Epithelial cell of prostate (primary cell): ENCODE data around the gene FAM25A.
"Not testable (repeated sequence)": the region's sequence is repeated elsewhere in the genome, so short reads cannot be mapped to it uniquely, and the experiment has no call there.

ENCODE experiments used
- DNase-seq: peaks from one replicate; pipeline ENCODE4 v3.0.0-alpha.2; 2011; ENCODE audit warnings: low read depth, low spot score
- H3K27ac ChIP-seq: fragments of 450-650 bp; 2 replicates; pipeline ENCODE4 v1.5.1; 2017; ENCODE audit warnings: mild to moderate bottlenecking

Gene FAM25A

GRCh38 chr10:87008303-87008702 is 11.8 kb upstream of the FAM25A start:
- peak; percentile 18 for DNase-seq
- not testable (repeated sequence) for H3K27ac ChIP-seq

DNA sequence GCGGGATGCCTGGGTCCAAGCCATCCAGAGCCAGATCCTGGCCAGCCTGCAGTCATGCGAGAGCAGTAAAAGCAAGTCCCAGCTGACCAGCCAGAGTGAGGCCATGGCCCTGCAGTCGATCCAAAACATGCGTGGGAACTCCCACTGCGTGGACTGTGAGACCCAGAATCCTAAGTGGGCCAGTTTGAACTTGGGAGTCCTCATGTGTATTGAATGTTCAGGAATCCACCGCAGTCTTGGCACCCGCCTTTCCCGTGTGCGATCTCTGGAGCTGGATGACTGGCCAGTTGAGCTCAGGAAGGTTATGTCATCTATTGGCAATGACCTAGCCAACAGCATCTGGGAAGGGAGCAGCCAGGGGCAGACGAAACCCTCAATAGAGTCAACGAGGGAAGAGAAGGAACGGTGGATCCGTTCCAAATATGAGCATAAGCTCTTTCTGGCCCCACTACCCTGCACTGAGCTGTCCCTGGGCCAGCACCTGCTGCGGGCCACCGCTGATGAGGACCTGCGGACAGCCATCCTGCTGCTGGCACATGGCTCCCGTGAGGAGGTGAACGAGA is 10.9 kb upstream of the FAM25A start:
- not testable (repeated sequence) for DNase-seq

GRCh38 chr10:87013528-87013927 is 6.6 kb upstream of the FAM25A start:
- not testable (repeated sequence) for H3K27ac ChIP-seq, DNase-seq

More for the DNA sequence above, 10.9 kb upstream of the FAM25A start:
- H3K27ac ChIP-seq: not testable (repeated sequence)

- not testable (repeated sequence) for H3K27ac ChIP-seq, DNase-seq
Measured at GRCh38 chr10:87014986-87015716, 4.9 kb upstream of the FAM25A start.

DNA sequence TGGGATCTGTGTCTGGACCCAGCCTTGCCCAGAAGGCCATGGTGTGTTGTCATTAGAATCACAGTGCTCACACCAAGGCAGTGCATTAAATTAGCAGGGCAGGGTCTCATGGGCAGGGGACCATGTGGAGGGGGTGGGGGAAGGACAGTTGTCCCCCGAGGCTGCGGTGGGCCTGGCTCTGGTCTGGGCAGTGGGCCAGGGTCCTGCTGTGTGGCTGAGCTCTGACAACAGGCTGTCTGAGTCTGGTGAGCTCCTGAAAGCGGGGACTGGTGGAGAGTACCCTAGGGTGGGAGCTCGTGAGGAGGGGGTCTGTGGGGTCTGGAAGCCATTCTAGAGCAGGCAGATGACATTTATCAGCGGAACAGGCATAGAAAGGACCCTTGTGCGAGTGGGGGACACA is 2.0 kb upstream of the FAM25A start:
- DNase-seq: not testable (repeated sequence)
- H3K27ac ChIP-seq: peak overlapping the region; percentile 91

GRCh38 chr10:87019066-87019465 is 1.0 kb upstream of the FAM25A start:
- DNase-seq: not testable (repeated sequence)
- H3K27ac ChIP-seq: peak overlapping the region; percentile 91

- H3K27ac ChIP-seq: peak overlapping the region; percentile 91
Measured at GRCh38 chr10:87019504-87019903, 590 bp upstream of the FAM25A start.

GRCh38 chr10:87025285-87025958 is 5.3 kb downstream of the FAM25A start:
- DNase-seq: not testable (repeated sequence)
- H3K27ac ChIP-seq: peak overlapping the region; percentile 46

More at GRCh38 chr10:87019504-87019903, 590 bp upstream of the FAM25A start:
- not testable (repeated sequence) for DNase-seq

DNA sequence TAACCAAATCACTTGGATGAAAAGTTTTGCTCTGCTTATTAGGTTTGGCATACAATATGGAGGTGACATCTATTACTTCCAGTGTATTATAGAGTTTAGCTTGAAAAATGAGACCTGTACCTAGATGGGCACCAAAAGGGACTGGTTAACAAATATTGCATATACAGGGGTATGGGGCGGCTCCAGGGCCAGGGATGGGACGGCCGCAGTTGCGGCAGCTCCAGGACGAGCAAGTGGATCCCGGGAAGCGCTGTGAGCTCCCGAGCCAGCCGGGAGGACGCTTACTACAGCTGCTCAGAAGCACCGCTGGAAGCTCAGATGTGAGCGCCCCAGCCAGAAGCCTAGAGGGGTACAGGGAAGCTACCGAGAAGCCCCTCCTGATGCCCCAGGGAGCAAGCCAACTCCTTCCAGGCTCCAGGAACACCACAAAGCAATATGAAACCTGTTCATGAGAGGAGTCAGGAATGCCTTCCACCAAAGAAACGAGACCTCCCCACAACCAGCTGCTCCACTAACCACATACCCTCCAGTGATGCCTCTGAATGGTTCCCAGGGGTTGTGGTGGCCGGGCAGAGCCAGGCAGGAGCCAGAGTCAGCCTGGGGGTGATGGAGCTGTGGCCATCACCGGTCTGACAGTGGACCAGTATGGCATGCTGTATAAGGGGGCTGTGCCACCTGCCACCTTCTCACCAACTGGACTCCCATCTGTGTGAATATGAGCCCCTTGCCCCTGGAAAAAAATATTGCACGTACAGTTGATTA is 6.8 kb downstream of the FAM25A start:
- H3K27ac ChIP-seq, DNase-seq: not testable (repeated sequence)

- H3K27ac ChIP-seq, DNase-seq: not testable (repeated sequence)
Measured at GRCh38 chr10:87030419-87030818, 10.3 kb downstream of the FAM25A start.

GRCh38 chr10:87030912-87031635 is 11.0 kb downstream of the FAM25A start:
- no peak for DNase-seq
- H3K27ac ChIP-seq: no peak overlapping the region

DNA sequence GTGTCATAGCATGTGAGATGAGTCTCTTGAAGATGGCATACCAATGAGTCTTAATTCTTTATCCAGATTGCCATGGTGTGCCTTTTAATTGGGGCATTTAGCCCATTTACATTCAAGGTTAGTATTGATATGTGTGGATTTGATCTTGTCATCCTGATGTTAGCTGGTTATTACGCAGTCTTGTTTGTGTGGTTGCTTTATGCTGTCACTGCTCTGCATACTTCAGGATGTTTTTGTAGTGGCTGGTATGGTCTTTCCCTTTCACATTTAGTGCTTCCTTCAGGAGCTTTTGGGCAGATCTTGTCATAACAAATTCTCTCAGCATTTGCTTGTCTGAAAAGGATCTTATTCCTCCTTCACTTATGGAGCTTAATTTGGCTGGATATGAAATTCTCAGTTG is 16.5 kb downstream of the FAM25A start:
- DNase-seq: no peak
- H3K27ac ChIP-seq: no peak overlapping the region

DNA sequence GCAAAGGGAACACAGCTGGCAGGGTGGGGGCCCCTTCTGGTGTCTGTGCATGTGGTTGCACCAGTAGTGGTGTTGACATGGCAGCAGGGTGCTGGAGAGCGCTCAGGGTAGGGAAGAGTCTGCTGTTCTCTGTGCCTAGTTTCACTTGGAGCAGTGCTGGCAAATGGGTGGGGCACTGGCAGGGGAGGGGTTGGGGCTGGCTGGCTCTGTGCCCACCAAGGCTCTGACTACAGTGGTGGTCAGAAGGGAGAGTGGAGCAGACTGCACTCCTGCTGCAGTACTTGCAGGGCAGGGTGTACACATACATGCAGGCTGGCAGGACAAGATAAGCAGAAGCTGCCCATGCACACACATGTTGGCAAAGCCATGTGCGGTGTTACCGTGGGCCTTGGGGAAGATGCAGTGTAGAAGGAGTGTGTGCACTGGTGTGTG is 18.2 kb downstream of the FAM25A start:
- no peak overlapping the region for H3K27ac ChIP-seq
- no peak for DNase-seq

DNA sequence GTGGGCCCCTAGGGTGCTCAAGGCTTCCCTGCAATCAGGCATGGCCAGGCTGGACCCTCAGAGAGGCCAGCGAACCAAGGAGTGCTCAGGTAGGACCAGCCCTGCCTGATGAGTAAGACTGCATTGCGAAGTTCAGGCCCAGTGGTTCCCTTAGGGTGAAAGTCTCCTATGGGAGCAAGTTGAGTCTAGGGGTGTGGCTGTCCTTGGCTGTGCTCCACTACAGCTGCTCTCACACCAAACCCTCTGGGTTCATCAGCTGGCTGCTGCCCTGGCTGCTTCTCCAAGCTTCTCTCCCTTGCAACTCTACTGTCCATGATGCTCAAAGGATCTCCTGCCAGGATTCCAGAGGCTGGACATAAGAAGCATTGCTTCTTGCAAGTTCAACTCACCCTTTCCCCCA is 18.7 kb downstream of the FAM25A start:
- no peak overlapping the region for H3K27ac ChIP-seq
- DNase-seq: peak; percentile 34

DNA sequence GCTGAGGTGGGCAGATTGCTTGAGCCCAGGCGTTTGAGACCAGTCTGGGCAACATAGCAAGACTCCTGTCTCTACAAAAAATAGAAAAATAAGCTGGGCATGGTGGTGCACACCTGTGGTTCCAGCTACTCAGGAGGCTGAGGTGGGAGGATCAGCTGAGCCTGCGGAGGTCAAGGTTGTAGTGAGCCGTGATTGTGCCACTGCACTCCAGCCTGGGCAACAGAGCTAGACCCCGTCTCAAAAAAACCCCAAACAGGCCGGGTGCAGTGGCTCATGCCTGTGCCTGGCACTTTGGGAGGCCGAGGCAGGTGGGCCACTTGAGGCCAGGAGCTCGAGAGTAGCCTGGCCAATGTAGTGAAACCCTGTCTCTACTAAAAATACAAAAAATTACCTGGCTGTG is 23.5 kb downstream of the FAM25A start:
- not testable (repeated sequence) for H3K27ac ChIP-seq, DNase-seq

DNA sequence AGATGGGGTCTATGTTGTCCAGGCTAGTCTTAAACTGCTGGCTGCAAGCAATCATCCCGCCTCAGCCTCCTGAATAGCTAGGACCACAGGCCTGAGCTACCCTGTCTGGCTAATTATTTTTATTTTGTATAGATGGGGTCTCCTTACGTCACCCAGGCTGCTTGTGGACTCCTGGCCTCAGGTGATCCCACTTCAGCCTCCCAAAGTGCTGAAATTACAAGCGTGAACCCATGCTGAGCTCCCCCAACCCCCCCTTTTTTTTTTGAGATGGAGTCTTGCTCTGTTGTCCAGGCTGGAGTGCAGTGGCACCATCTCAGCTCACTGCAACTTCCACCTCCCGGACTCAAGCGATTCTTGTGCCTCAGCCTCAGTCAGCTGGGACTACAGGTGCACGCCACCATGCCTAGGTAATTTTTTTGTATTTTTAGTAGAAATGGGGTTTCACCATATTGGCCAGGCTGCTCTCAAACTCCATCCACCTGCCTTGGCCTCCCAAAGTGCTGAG is 25.4 kb downstream of the FAM25A start:
- no peak for DNase-seq
- H3K27ac ChIP-seq: no peak overlapping the region

- no peak overlapping the region for H3K27ac ChIP-seq
- DNase-seq: no peak
Measured at GRCh38 chr10:87053111-87053510, 33.0 kb downstream of the FAM25A start.

DNA sequence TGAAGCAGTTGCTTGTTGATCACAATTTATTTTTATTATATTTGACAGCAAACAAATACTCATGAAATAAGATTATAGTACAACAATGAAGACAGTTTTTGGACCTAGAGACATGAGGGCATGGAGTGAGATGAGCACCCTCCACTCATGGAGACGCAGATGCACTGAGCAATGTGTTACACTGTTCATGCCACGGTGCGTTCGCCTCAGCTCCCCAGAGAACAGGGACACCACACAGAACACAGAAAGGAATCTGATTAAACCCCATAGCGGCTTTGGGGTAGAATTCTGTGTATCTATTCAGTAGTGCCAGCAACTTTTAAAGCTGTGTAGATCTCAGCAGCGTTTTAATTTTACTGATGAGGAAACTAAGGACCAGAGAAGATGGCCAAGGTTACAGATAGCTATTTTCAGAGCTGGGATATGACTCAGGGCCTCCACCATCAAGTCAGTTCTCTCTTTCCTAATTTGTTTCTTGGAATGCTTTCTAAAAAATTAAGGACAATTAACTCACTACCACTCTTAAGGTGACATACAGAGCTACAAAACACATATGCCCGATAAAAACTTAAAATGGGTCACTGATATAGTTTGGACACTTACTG is 33.6 kb downstream of the FAM25A start:
- H3K27ac ChIP-seq: no peak overlapping the region
- no peak for DNase-seq
